ENCODE results near the gene CLEC16A.

CLEC16A gene

DNA sequence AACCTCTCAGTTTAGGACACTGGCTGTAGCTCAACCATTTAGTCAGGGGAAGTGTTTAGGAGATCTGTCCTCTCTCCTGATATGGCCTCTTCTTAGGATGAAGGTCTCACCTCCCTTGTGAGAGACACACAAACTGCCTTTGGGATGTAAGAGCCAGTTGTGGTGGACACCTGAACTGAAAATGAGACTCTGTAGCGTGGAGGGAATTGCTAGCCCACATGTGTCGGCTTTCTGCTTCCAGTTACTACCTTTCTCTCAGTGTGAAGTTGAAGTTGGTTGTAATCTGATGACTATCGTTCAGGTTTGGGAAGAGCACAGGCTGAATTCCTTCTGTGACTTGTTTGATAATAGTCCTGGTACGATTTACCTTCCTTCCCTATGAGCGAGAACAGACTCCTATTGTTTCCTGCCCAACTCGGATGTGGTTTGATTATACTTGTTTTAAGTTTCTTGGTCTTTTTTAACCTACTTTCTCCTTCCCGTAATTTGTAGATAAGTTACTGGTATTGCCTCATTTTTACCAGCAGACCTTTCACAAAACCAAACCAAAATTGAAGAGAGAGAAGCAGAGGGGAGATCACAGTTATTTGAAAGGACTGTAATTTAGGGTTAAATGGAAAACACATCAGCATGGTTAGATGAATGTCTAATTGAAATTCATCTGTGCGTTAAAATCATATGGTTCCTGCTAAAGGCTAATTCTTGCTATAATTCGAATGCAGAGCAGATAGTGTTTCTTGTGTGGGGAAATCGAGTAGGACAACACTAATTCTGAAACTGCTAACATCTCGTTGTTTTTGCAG, 43.2 kb downstream of the CLEC16A start:
- DNase-seq (ENCODE audit: low read depth in 2 of 2, low spot score in 1 of 2) = no peak

DNA sequence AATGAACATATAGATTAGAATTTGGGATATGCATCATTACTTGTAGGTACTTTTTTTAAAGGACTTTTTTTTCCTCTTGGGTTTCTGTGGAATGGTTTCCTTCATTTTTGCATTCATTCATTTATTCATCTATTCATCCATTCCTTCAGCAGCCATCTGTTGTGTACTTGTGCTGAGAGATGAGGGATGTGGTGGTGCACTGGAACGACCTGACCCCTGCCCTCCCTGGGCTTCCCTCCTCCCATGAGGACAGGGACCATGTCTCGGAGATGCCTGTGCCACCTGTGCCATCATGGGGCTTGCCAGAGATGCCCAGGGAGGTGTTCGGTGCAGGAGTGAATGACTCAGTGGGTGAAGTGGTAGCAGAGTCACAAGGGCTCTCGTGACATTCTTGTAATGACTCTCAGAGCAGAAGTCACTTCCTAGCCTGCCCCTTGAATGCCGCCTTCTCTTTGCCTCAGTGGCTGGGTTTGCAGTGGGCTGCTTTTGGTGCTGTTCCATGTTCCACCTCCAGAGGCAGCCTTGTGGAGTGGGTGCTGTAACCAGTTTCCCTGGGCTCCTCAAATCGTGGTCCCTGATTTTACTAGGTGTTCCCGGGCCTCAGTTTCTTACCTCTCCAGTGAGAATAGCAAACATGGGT, 43.9 kb downstream of the CLEC16A start:
- DNase-seq (ENCODE audit: low read depth in 2 of 2, low spot score in 1 of 2) = no peak

DNA sequence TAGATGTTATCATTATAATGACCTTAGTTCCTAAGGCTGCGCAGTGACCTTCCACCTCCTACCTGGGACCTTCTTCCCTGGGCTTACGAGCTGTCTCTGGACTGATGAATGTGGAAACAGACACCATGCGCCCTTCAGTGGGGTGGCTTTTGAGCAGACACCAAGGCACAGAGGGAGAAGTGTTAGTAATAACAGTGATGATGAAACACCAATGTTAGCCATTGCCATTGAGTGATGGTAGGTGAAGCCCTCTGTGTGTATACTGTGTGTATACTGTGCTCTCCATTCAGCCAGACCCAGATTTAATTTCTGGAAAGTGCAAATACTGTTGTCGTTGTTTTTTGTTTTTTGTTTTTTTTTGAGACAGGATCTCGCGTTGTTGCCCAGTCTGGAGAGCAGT, 44.5 kb downstream of the CLEC16A start:
- no peak for DNase-seq (ENCODE audit: low read depth in 2 of 2, low spot score in 1 of 2)

DNA sequence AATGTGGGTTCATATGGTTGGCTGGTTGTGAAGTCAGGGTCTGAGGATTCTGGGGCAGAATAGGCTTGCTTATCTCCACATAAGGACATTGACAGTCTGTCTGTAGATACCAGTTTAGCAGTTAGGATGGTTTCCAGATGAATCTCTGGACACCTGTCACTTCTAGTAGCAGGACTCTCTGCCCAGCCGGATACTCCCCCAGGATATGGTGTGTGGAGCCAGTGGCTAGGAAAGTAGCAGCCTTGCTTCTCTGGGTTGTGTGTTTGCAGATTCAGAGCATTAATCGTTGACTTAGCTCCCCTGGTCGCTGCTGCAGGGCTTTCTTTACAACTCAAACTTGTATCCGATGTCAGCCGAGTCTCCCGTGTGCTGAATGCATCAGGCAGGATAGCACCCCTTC, 45.2 kb downstream of the CLEC16A start:
- DNase-seq (ENCODE audit: low read depth in 2 of 2, low spot score in 1 of 2) = no peak

DNA sequence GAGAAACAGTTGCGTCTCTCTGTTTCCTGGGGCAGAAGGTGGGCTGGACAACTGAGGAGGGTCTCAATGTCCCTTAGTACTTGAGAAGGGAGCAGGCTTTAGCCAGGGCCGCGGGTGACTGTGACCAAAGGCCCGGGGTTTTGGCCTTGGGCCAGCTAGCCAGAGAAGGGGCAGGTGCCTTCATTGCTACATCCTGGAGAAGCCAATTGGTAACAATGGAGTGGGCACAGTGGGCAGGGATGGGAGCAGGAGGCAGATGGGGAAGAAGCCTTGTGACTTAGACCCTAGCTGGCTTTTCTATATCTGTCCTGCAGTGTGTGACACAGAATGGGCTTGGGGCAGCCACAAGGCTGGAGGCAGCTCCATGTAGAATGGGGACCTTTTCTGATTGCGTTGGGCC, 46.0 kb downstream of the CLEC16A start:
- DNase-seq (ENCODE audit: low read depth in 2 of 2, low spot score in 1 of 2) = no peak

DNA sequence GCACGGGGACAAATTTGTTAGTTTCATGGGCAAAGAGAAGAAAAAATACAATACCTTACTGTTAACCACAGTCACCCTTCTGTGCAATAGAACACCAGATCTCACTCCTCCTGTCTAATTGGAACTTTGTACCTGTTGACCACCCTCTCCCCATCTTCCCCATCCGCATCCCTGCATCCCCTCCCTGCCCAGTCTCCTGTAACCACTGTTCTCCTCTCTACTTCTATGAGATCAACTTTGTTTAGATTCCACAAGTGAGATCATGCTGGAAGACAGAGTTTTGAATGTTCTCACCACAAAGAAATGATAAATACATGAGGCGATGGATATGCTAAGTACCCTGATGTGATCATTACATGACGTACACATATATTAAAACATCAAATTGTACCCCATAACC, 47.7 kb downstream of the CLEC16A start:
- DNase-seq (ENCODE audit: low read depth in 2 of 2, low spot score in 1 of 2) = no peak

DNA sequence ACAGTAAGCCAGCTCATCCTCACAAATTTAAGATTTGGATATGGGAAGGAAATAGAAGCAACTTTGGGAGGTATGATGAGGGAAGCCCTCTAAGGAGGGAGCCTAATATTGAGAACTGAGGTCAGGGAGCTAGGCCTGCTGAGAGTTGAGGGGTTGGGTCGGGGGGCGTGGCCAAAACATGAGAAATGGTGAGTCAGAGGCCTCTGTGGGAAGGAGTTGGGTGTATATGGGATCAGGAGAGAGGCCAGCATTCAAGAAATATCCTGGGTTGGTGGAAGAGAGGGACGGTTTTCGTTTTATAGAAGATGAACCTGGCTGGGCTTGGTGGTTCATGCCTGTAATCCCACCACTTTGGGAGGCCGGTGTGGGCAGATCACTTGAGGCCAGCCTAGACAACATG, 48.4 kb downstream of the CLEC16A start:
- DNase-seq (ENCODE audit: low read depth in 2 of 2, low spot score in 1 of 2) = no peak

DNA sequence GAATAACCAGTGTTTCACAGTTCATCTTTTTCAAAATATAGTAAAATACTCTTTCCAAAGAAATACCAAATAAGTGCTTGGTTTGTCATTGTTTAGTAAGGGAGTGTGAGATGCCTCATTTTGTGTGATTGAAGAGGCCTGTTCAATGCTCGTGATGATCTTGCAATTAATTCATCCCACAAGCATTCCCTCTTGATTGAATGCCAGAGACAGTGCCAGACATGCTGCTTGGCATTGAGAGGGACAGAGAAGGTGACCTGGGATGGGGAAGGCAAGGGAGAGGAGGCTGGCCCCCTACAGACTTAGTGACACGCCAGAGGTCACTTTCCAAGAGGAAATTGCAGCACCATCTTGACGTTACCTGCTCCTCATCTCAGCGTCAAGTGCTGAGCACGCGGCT, 49.3 kb downstream of the CLEC16A start:
- no peak for DNase-seq (ENCODE audit: low read depth in 2 of 2, low spot score in 1 of 2)

DNA sequence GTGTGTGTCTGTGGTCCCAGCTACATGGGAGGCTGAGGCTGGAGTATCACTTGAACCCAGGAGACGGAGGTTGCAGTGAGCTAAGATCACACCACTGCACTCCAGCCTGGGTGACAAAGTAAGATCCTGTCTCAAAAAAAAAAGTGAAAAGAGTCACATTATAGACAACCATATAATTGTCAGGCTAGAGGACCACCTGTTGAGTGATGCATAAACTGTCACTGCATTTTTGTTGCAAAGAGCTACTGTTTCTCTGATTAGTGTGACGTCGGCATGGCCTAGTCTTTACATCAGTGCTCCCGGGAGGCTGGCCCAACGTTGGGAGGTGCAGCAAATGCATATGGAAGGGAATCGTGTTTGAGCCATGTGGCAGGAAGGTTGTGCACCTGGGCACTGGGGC, 50.2 kb downstream of the CLEC16A start:
- DNase-seq (ENCODE audit: low read depth in 2 of 2, low spot score in 1 of 2) = no peak

DNA sequence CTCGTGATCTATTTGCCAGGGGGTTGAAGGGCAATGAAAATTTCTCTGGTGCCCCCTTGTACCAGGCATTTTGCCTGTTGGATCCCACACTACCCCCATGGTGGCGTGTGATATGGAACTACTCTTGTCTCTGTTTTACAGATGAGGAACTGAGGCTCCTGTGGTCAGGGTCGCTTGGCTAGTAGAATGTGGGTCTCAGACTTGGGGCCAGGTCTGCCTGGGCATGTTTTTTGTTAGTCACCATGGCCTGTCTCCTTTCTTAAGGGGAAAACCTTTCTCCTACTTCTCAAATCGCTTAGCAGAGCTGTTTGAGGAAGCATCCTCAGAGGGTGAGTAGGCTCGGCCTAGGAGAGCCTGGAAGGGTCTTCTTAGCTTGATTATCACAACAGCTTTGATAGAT, 51.2 kb downstream of the CLEC16A start:
- no peak for DNase-seq (ENCODE audit: low read depth in 2 of 2, low spot score in 1 of 2)

DNA sequence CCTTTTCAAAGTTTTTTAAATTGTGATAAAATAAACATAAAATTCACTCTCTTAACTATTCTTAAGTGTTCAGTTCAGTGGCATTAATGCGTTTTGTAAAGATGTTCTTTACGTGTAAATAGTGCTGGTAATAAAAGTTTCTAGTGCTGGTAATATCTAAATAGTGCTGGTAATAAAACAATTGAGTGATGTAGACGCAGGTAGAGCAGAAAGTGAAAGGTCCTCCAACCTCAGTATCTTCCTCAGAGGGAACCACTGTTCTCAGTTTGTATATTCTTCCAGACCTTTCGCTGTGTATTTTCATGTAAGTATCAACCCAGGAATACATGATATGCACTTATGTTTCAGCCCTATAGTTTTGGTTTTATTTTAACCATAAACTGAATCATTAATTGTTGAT, 53.1 kb downstream of the CLEC16A start:
- DNase-seq (ENCODE audit: low read depth in 2 of 2, low spot score in 1 of 2) = no peak

DNA sequence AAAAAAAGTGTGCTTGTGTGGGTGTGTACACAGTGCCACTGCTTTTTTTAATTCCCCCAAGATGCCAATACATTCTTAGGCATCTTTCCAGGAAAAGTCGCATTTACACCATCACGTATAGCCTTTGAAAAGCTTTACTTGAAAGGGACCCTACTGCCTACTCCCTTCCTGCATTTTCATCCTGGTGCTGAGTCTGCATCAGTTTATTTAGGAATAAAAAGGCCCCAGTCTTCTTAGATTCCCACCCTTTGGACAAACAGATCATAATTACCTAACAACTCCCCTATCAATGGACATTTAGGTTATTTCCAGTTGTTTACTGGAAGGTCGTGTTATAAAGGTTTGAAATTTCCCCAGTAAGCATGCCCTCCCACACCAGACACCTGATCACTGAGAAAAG, 54.9 kb downstream of the CLEC16A start:
- no peak for DNase-seq (ENCODE audit: low read depth in 2 of 2, low spot score in 1 of 2)

DNA sequence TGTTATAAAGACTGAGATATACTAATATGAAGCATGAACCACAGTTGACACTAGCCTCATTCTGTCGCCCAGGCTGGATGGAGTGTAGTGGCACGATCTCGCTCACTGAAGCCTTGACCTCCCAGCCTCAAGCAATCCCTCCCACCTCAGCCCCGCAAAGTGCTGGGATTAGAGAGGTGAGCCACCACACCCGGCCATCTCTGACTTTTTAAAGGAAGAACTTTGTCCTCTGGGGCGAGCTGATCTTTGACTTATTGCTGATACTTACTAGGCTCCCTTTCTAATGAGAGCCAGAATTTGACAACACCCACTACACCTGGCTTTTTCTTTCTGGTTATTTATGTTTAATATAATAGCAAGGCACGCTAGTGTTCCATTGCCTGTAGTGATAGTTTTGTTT, 57.2 kb downstream of the CLEC16A start:
- no peak for DNase-seq (ENCODE audit: low read depth in 2 of 2, low spot score in 1 of 2)

DNA sequence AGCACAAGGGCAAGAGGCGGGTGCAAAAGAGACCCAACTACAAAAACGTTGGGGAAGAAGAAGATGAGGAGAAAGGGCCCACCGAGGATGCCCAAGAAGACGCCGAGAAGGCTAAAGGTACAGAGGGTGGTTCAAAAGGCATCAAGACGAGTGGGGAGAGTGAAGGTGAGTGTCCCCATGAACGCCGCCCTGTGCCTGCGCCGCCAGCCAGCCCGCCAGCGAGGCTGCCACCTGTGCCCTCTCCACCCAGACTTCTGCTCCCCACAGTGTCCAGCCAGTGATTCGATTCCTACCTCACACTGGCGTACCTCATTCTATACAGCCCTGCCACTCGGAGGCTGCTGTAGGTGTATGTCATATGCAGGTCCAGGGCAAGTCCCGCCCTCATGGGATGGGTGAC, 58.8 kb downstream of the CLEC16A start:
- DNase-seq (ENCODE audit: low read depth in 2 of 2, low spot score in 1 of 2) = no peak

DNA sequence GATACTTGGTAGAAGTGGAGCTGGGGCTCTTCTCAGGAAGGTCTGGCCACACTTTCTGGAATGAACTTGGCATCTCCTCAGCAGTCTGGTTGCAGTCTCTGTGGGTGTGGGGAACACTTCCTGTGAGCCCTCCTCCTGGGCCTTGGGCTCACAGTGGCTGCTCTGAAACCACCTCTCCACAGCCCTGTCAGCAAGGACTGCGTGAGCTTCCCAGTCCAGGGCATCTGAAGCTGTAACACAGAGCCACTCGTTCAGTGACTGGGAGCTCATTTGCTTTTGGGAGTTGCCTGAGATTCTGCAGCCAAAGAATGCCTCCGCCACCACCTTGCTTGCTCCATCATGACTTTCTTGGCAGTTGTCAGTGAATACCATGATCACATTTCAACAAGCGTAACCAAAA, 60.0 kb downstream of the CLEC16A start:
- DNase-seq (ENCODE audit: low read depth in 2 of 2, low spot score in 1 of 2) = no peak

DNA sequence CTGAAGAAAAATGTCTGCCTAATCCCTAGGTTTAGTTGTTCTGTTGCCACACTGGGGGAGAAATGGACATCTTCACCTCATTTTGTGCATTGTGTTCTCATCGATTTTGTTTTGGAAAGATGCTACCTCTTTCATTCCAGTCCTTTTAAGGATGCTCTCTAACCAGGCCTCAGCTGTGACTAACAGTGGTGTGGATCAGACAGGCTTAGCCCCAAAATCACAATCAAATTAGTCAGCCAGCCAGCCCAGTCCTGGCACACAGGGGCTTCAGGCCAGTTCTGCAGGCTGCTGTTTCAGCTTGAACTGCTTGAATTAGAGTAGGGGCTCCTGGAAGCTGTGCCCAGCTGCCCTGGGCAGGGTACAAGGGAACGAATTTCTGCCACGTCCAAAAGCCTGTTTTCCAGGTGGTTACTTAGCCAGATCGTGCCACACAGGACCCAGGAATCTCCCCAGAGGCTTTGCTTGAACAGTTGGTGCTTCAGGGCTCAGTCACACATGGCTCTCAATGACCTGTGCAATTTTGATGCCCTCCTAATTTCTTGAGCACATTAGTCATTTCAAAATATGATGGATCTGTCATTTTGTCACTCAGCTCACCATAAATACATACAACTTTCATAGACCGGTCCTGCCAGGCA, 60.7 kb downstream of the CLEC16A start:
- DNase-seq (ENCODE audit: low read depth in 2 of 2, low spot score in 1 of 2) = no peak

DNA sequence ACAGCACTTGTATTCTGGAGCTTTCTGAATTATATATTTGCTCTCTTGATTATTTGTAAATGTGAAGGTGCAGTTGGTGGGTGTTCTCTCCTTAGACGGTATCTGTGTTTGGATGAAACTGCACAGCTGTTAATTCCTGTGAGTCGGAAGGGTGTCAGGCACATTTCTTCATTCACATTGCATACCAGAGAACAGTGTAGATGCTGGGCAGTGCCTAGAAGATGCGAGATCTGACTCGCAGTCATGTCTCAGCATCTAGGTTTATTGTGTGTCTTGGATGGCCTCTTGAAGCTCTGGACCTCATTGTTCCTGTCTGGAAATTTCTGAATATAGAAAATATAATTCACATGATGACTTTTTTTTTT, 61.2 kb downstream of the CLEC16A start:
- DNase-seq (ENCODE audit: low read depth in 2 of 2, low spot score in 1 of 2) = no peak

DNA sequence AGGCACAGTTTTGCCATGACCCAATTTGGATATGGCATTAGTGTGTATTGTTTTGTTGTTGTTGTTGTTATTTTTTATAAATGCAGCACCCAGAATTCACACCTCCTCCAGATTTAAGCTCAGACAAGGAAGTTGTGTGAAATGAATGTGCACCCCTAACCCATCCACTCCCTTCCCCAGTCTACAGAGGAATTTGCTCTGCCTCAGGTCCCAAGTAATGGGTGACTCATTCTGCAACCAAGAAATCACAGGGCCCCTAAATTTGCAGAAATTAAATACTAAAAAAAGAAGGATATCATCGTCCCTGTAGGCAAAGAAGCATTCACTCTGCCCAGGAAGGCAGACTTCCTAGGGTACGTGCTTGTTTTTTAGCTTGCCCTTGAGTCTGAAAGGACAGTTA, 62.3 kb downstream of the CLEC16A start:
- DNase-seq (ENCODE audit: low read depth in 2 of 2, low spot score in 1 of 2) = no peak

DNA sequence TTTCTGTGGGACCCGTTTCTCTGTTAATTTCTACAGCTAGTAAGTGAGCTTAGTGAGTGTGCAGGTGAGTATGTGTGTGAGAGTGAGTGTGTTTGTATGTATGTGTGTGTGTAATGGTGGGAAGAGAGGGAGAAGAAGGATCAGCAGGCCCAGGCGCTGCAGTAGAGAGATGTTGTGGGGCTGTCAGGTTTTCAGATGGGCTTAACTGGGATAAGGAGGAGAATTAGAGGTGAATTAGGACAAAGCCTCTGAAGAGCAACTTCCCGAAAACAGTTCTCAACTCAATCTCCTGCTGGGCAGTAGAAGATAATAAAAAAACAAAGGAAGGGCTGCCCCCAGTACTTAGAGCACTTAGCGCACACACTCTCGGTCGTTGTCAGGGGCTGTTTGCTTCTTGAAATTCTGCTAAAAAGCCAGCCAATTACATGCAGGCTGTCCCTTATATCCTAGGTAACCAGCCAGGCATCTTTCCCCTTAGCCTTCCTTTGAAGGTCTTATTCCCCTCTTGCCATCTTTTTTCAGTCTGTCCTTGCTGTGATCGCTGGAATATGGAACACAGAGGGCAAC, 63.4 kb downstream of the CLEC16A start:
- DNase-seq (ENCODE audit: low read depth in 2 of 2, low spot score in 1 of 2) = no peak

DNA sequence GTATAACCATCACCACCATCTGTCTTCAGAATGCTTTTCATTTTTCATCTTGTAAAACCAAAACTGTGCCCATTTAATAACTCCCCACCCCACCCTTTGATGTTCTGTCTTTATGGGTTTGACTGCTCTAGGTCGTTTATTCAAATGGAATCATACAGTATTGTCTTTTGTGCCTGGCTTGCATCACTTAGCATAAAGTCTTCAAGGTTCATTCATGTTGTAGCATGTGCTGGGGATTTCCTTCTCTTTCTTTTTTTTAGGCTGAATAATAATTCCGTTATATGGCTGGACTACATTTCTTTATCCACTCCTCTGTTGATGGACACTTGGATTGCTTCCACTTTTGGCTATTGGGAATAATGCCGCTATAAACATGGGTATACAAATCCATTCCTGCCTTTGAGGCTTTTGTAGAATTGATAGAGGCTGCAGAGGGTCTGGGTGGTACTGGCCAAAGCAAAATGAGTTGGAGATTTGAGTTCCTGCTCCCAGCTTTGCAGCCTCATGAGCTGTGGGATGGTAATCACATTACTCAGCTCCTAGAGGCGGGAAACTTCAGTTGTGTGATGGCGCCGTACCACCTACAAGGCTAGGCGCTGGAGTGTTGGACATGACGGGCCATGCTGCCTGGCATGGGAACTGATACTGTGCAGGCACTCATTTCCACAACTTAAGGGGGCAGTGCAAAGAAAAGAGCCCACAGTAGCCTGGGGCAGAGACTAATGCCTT, 64.8 kb downstream of the CLEC16A start:
- no peak for DNase-seq (ENCODE audit: low read depth in 2 of 2, low spot score in 1 of 2)

DNA sequence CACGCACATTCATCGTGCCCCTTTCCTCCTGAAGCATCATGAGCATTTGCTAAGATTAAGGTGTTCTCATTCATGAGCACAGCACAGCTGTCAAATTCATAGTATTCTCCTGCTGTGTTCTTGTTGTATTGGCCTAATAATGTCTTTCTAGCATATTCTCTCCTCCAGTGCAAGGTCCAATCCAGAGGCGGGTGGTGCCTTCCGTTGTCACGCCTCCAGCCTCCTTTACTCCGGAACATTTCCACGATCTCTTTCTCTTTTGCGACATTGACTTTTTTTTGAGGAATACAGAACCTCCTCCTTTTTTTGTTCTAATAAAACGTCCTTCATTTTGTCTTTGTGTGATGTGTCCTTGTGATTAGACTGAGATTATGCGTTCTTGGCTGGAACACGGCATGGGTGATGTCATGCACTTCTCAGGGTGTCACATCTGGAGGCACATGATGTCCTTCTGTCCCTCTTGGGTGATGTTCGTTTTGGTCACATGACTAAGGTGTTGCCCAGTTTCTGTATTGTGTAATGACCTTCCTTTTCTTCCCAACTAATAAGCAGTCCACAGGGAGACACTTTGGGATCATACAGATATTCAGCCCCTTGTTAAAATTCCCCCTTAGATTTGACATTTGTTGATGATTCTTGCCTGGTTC, 66.3 kb downstream of the CLEC16A start:
- DNase-seq (ENCODE audit: low read depth in 2 of 2, low spot score in 1 of 2) = no peak

All from stimulated activated CD8-positive, alpha-beta memory T cell treated with anti-CD3 and anti-CD28 coated beads, Interleukin-4, amount 100 ng/mL, for 4 hours (primary cell).